HG03196 (cell line): ENCODE data around the gene DNAJA3.

Experiments used
- ATAC-seq: cut with Tn5 transposase; IDR thresholded peaks from one replicate; pipeline ENCODE4 v1.9.1; 2021; ENCODE audit not compliant: unreplicated experiment

Gene DNAJA3

DNA sequence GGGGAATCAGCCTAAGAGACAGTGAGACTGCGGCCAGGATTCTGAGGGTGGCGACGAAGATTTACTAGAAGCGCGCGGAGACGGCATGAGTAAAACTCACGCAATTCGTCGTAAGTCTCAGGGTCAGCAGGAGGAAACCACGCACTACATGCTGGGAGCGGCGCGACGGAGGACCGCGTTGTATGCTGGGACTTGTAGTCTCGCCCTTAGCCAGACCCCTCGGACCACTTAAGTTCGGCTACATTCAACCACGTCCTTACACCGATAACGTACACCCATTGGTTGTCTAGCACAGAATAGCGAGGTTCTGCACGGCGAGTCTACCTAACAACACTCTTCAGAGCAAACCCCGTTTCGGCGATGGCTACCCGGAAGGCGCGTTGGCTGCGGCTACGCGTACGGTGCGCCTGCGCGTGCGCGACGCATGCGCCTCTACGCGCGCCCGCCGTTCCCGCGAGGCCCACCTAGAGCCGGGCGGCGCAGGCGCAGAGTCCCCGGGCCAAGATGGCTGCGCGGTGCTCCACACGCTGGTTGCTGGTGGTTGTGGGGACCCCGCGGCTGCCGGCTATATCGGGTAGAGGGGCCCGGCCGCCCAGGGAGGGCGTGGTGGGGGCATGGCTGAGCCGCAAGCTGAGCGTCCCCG is at the start of gene DNAJA3:
Gene DNAJA3 (plus strand): TSS at position 491 of the 643 bp plus-strand sequence. CDS start 14 bp downstream, at position 505.
- ATAC-seq: peak; percentile 83

DNA sequence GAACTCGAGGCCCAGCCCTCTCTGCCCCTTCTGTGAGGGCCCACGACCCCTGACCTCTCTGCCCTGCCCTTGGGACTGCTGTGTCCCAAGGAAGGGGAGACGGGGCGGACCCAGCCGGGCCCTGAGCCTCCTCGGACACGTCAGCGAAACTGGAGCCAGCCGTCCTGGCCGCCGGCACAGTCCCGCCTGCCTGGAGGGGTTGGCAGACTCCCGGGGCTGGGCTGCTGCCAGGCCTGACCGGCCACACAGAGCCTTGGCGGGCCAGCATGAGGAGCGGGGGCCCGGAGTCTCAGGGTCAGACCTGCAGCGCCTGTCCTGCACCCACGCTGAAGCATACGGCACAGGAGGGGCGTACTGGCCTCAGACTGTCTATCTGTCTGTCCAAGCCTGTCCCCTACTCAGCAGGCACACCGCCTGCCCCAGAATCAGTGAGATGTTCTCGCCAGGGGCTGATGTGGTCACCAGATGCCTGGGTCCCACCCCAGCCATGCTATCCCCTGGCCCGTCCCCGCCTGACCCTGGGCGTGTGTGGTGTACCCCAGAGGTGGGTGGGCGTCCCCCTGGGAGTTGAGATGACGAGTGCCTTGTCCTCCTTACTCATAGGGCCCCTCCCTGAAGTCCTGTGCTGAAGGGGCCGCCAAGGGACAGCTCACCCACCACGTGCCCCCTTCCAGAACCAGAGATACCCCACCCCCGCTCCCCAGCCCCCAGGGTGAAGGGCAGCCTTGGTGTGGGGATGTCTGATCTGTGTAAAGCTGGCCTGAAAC is 49.4 kb upstream of the DNAJA3 start:
- ATAC-seq: no peak

DNA sequence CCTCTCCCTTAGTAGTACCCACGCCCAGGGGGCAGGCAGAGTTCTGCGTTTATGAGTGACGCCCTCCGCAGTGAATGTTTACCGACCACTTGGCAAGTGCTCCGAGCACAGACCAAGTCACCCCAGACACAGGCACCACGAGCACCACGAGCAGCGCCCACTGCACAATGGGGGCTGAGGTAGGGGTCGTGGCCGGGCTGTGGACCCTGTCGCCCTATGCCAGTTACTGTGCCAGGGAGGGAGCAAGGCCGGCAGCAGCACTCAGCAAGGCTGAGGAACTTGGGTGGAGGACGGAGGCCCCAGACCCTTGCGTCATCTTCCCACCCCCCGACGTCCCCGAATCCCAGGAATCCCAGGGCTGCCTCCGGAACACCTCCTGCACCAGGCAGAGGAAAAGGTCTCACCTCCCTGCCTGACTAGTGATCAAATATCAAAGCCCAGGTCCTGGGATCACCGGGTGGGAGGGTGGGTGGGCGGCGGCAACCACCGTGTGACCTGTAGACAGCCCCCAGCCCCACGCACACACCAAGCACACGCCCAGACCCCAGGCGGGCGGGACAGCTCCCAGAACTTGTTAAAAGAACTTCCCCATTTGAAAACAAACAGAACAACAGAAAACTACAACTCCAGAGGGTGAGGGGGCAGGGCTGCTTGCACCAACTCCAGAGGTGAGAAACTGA is 48.6 kb upstream of the DNAJA3 start:
- no peak for ATAC-seq

DNA sequence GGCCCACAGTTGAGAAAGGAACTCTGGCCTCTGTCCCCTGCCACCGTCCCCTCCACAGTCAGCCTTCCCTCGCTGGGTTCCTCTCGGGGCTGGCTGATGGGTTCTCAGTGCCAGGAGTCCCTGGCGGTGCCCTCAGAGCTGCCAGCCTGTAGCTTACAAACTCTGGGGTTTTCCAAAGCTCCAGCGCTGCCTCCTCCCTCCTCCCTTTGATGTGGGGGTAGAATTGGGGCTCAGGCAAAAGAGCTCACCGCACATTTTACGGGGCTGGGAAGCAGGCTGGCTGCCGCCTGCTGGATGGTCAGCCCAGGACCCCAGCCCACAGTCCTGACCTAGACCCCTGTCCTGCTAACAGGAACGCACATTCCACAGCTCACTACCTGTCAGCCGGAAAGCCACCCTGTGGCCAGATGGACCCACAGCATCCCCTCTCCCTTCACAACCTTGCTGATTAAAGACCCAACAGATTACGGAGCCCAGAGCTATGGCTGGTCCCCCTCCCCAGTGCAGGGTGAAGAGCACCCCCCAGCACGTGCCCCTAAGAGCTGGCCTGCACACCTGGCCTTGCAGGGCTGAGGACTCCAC is 48.0 kb upstream of the DNAJA3 start:
- ATAC-seq: no peak

DNA sequence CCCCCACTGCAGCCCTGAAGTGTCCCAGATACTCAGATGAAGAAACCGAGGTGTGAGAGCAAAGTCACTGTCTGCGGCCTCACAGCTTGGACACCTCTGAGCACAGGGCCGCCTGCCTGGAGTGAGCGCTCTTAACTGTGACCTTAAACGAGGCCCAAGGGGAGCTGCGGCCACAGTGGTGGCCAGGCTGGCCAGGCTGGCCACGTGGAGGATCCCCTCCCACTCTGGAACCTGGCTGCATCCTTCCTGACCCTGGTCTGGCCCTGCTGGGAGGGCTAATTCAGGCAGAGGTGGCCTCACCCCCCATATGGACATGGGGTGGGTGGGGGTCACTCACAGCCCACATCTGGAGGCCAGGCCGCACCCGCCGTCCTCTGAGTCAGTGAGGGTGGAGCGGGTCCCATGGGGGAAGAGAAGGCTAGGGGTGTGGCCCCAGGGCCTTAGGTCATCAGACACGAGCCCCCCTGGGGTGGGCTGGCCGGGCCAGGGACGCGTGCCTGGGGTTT is 47.5 kb upstream of the DNAJA3 start:
- no peak for ATAC-seq

DNA sequence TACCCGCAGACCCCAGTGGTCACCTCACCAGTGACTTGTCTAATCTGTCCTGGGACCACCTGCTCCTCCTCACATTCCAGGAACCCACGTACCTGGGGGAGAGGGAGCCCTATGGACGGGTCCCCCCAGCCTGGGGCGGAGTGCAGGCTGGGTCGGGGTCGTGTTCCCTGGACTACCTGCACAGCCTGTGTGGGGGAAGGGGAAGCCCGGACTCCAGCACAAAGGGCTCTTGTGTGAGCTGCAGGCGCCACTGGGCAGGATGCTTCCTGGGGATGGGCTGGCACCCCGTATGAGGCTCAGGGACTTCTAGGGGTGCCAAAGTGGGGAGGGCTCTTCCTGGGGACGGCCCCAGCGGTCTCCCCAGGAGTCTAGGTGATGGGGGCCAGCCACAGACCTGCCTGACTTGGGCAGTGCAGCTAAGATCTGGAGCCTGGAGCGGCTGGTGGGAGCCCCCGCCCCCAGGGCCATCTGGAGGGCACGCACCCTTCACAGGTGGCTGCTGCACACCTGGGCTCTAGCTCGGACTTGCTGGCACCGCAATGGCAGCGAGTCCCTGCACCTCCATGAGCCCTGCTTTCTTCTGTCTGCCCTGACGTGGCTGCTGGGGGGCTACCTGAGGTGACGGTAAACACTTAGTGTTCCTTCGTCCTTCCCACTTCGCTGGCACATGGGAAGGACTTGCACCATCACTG is 46.5 kb upstream of the DNAJA3 start:
- ATAC-seq: no peak

DNA sequence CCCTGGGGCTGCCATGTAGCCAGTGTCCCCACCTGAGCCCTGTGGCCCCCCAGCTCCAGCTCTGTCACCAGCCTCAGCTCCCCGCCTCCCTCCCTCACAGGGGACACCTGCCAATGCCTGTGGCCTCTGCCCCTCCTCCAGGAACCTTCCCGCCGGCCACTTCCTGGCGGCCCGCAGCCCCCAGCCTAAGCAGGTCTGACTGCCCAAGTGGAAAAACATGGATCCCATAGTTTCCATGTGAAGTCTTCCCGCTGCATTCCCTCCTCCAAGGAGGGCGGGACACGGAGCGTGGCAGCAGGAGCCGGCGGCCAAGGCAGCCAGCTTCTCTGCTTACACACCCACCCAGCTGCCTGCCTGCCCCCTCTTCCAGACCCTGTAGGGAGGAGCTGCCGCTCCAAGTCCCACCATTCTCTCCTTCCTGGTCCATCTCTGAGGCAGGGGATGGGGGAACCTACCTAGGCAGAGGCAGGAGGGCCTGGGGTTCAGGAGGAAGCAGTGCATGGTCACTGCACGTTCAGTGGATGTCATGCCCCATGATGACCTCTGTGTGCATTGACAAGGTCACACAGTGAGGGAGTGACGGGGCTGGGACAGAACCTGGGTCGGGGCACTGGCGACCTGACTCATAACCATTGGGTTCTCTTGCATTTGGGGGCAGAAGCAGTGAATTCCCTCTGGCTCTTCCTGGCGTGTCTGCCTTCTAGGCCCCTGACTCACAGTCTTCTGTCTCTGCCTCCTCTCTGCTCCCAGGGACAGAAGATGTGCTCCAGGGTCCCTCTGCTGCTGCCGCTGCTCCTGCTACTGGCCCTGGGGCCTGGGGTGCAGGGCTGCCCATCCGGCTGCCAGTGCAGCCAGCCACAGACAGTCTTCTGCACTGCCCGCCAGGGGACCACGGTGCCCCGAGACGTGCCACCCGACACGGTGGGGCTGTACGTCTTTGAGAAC is 45.3 kb upstream of the DNAJA3 start:
- ATAC-seq: no peak

DNA sequence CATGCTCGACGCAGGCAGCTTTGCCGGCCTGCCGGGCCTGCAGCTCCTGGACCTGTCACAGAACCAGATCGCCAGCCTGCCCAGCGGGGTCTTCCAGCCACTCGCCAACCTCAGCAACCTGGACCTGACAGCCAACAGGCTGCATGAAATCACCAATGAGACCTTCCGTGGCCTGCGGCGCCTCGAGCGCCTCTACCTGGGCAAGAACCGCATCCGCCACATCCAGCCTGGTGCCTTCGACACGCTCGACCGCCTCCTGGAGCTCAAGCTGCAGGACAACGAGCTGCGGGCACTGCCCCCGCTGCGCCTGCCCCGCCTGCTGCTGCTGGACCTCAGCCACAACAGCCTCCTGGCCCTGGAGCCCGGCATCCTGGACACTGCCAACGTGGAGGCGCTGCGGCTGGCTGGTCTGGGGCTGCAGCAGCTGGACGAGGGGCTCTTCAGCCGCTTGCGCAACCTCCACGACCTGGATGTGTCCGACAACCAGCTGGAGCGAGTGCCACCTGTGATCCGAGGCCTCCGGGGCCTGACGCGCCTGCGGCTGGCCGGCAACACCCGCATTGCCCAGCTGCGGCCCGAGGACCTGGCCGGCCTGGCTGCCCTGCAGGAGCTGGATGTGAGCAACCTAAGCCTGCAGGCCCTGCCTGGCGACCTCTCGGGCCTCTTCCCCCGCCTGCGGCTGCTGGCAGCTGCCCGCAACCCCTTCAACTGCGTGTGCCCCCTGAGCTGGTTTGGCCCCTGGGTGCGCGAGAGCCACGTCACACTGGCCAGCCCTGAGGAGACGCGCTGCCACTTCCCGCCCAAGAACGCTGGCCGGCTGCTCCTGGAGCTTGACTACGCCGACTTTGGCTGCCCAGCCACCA is 44.4 kb upstream of the DNAJA3 start:
- ATAC-seq: no peak

DNA sequence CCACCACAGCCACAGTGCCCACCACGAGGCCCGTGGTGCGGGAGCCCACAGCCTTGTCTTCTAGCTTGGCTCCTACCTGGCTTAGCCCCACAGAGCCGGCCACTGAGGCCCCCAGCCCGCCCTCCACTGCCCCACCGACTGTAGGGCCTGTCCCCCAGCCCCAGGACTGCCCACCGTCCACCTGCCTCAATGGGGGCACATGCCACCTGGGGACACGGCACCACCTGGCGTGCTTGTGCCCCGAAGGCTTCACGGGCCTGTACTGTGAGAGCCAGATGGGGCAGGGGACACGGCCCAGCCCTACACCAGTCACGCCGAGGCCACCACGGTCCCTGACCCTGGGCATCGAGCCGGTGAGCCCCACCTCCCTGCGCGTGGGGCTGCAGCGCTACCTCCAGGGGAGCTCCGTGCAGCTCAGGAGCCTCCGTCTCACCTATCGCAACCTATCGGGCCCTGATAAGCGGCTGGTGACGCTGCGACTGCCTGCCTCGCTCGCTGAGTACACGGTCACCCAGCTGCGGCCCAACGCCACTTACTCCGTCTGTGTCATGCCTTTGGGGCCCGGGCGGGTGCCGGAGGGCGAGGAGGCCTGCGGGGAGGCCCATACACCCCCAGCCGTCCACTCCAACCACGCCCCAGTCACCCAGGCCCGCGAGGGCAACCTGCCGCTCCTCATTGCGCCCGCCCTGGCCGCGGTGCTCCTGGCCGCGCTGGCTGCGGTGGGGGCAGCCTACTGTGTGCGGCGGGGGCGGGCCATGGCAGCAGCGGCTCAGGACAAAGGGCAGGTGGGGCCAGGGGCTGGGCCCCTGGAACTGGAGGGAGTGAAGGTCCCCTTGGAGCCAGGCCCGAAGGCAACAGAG is 43.5 kb upstream of the DNAJA3 start:
- ATAC-seq: no peak

DNA sequence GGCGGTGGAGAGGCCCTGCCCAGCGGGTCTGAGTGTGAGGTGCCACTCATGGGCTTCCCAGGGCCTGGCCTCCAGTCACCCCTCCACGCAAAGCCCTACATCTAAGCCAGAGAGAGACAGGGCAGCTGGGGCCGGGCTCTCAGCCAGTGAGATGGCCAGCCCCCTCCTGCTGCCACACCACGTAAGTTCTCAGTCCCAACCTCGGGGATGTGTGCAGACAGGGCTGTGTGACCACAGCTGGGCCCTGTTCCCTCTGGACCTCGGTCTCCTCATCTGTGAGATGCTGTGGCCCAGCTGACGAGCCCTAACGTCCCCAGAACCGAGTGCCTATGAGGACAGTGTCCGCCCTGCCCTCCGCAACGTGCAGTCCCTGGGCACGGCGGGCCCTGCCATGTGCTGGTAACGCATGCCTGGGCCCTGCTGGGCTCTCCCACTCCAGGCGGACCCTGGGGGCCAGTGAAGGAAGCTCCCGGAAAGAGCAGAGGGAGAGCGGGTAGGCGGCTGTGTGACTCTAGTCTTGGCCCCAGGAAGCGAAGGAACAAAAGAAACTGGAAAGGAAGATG is 42.8 kb upstream of the DNAJA3 start:
- no peak for ATAC-seq

DNA sequence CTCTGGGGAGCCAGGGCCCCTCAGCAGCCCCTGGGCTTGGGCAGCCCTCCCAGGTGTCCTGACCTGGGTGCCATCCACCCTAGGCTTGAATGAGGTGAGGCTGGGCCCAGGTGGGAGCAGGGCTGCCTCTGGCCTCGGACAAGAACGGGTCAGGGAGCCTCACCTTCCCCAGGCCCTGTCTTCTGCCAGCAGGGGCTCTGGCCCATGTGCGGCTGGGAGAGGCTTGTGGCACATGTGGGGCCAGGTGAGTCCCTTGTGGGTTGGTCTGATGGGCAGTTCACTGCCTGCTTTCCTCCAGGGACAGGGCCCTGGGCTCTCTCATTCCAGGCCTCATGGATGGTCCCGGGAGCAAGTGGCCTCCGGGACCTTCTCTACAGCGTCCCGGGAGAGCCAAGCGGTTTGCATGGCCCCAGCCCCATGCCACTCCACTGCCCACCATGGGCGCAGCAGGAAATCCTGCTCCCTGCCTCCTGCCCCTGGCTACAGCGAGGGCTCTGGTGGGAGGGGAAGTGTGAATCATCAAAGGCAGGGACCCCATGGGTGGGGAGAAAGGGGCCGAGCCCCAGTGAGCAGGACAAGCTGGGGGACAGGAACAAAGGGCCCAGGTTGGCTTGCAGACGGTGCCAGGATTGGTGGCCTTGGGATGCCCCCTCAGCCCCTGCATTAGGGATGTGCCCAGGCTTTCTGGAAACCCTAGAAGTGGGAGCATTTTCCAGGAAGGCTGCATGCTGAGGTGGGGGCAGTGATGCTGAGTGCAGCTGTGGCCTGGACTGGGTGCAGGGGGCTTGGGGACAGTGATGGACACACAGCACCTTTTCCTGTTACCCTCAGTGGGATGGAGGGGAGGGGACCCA is 41.9 kb upstream of the DNAJA3 start:
- no peak for ATAC-seq

DNA sequence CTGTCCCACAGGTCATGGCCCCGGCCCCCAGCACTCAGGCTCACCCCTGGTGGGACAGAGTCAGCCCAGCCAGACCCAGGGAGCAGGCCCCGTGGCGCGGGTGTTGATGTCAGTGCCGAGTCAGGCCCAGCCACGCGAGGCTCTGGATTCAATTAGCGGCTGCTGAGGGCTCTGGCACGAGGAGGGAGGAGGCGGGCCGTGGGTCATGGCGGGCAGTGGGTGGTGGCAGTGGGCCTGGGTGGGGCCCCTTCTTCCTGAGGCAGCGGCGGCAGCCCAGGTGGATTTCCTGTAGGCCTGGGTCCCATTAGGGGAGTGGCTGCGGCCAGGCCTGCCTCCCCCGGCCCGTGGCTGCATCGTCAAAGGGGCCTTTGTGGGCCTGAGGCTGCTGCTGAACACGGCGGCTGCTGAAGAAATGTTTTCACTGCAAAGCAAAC is 41.1 kb upstream of the DNAJA3 start:
- no peak for ATAC-seq

DNA sequence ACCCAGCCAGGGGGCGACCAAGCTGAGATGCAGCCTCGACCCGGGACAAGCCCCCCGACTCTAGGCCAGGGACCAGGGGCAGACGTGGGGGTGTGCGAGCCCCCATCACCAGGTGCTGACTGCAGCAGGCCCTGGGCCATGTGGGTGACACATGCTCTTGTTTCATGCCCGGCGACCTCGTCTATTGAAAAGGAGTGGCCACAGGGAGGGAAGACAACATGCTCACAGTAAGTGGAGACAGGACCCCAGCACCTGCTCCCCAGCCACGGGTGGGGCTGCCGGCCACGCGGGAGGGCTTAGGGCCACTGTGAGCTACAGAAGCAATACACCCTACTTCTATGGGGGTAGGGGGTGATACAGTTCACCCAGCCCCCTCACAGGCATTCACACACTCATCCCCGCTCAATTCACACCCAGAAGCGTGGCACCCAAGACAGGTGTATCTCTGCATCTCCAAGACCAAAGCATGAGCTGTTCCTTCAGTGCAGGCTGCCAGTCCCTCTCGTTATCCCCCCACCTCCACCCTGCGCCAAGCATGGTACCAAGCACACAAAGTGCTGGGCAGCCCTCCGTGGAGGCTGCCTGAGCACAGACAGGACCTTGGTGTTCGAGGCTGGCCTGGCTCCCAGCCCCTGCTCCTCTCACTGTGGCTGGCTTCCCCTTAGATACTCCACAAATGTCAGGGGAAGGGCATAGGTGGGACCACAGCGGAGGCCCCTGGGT is 40.4 kb upstream of the DNAJA3 start:
- ATAC-seq: no peak

DNA sequence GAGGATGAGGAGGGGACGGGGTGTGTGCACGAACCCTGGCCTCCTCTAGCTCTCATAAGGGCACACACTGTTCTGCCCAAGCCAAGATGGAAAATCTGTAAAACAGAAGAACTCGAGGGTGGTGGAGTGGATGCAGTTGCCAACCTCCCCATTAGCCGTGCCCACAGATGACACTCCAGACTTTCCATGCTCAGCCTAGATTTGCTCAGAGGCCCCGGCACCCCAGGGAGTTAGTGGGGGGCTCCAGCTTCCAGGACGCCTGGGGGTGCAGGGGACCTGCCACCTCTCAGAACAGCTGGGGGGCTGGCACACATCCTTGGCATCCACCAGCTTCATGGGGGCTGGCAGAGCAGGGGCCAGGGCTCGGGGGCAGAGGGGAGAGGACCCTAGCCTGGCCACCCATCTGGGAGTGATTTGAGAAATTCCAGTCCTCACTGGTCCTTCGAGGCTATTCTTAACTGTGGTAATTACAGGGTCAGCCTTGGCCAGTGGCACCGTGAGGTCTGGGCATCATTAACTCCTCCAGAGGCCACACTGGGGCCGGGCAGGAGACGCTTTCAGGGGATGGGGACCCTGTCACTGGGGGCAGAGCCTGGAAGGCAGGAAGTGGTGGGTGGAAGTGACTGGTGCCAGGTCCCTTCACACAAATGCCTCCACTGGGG is 39.7 kb upstream of the DNAJA3 start:
- no peak for ATAC-seq

DNA sequence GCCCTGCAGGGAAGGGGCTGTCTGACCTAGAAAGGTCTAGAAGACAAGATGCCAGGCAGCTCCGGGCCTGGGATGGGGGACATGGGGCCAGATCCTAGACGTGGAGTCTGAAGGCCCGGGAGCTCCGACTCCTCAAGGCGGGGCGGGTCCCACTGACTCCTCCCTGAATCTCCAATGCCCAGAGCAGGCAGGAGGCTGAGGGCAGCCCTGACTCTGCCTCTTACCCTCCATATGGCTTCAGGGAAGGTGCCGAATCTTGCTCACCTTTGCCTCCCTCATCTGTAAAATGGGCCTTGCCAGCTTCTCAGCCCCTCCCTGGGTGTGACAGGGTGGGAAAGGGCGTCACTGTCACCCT is 39.2 kb upstream of the DNAJA3 start:
- no peak for ATAC-seq
